ENCODE results near the gene NR1H4. TPM values are rescaled to one million over a fixed set of nuclear protein-coding genes. Genes with fewer than 3 reads are reported as not detected.

NR1H4 gene
- total and polyA plus RNA-seq, 2 of the 13 experiments (the other 11 are each of a cell fraction or from before 2014, with no cell fraction given) = 27.3 to 114 TPM

DNA sequence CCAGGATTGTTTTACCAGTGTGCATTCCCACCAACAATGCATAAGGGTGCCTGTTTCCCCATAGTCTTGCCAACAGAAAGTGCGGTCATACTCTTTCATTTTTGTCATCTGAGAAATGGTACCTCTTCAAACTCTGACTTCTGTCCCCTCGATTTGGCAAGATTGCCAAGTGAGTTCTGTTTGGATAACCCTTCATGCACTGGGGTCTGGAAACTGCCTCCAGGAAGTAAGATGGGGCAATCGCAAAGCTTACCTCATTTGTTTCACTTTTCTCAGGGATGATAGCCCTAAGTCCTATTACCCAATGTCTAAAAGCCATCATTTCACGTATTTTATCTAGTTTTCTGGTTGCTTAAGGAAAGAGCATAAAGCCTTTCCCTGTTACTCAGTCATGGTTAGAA is 28.6 kb upstream of the NR1H4 start (continued):
- TF ChIP-seq ELK4 (CRISPR knock-in tag; IDR thresholded peaks at IDR 0.05; ENCODE audit: borderline replicate concordance) = no peak
- TF ChIP-seq ZNF678 (CRISPR knock-in tag; IDR thresholded peaks at IDR 0.05) = no peak
- TF ChIP-seq BRCA1 (CRISPR knock-in tag; IDR thresholded peaks at IDR 0.05) = no peak
- TF ChIP-seq ARNT (IDR thresholded peaks at IDR 0.05) = no peak
- TF ChIP-seq, protein P1, sequence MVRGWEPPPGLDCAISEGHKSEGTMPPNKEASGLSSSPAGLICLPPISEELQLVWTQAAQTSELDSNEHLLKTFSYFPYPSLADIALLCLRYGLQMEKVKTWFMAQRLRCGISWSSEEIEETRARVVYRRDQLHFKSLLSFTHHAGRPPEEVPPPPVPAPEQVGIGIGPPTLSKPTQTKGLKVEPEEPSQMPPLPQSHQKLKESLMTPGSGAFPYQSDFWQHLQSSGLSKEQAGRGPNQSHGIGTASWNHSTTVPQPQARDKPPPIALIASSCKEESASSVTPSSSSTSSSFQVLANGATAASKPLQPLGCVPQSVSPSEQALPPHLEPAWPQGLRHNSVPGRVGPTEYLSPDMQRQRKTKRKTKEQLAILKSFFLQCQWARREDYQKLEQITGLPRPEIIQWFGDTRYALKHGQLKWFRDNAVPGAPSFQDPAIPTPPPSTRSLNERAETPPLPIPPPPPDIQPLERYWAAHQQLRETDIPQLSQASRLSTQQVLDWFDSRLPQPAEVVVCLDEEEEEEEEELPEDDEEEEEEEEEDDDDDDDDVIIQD (CRISPR knock-in tag; IDR thresholded peaks at IDR 0.05; ENCODE audit: low read depth) = peak; percentile 67; the same call in 1 of the 2 replicates
- no peak for TF ChIP-seq ZNF619 (CRISPR knock-in tag; IDR thresholded peaks at IDR 0.05)
- no peak for TF ChIP-seq SCMH1 (CRISPR knock-in tag; IDR thresholded peaks at IDR 0.05; ENCODE audit: borderline replicate concordance)
- peak; percentile 71; the same call in 1 of the 2 replicates for TF ChIP-seq FOXJ3 (CRISPR knock-in tag; IDR thresholded peaks at IDR 0.05; ENCODE audit: borderline replicate concordance)
- no peak for TF ChIP-seq SOX6 (IDR thresholded peaks at IDR 0.05)
- peak; percentile 67 for TF ChIP-seq SOX6 (CRISPR knock-in tag; IDR thresholded peaks at IDR 0.05)
- no peak for TF ChIP-seq HDAC1 (CRISPR knock-in tag; IDR thresholded peaks at IDR 0.05)
- TF ChIP-seq SMAD3 (CRISPR knock-in tag; IDR thresholded peaks at IDR 0.05) = 0 out of 2 replicates have a peak, but pooled peaks have one; percentile 60
- no peak for TF ChIP-seq ZNF710 (CRISPR knock-in tag; IDR thresholded peaks at IDR 0.05; ENCODE audit: borderline replicate concordance)
- no peak for TF ChIP-seq RFXANK (CRISPR knock-in tag; IDR thresholded peaks at IDR 0.05)
- no peak for TF ChIP-seq AHR (CRISPR knock-in tag; IDR thresholded peaks at IDR 0.05)
- 0 out of 2 replicates have a peak, but pooled peaks have one; percentile 32 for TF ChIP-seq ZNF121 (CRISPR knock-in tag; IDR thresholded peaks at IDR 0.05)
- TF ChIP-seq TEF (CRISPR knock-in tag; IDR thresholded peaks at IDR 0.05) = 0 out of 2 replicates have a peak, but pooled peaks have one; percentile 39
- no peak for TF ChIP-seq MZF1 (CRISPR knock-in tag; IDR thresholded peaks at IDR 0.05; ENCODE audit: borderline replicate concordance)
- no peak for TF ChIP-seq ZNF703 (CRISPR knock-in tag; IDR thresholded peaks at IDR 0.05; ENCODE audit: borderline replicate concordance)
- no peak for TF ChIP-seq BORCS8-MEF2B (CRISPR knock-in tag; IDR thresholded peaks at IDR 0.05)
- TF ChIP-seq HHEX (CRISPR knock-in tag; IDR thresholded peaks at IDR 0.05) = no peak
- TF ChIP-seq ARID2 (CRISPR knock-in tag; IDR thresholded peaks at IDR 0.05; ENCODE audit: borderline replicate concordance) = no peak
- TF ChIP-seq KAT8 (CRISPR knock-in tag; IDR thresholded peaks at IDR 0.05) = 0 out of 2 replicates have a peak, but pooled peaks have one; percentile 27
- no peak for TF ChIP-seq ZNF432 (CRISPR knock-in tag; IDR thresholded peaks at IDR 0.05; ENCODE audit: borderline replicate concordance)
- TF ChIP-seq, protein P2, sequence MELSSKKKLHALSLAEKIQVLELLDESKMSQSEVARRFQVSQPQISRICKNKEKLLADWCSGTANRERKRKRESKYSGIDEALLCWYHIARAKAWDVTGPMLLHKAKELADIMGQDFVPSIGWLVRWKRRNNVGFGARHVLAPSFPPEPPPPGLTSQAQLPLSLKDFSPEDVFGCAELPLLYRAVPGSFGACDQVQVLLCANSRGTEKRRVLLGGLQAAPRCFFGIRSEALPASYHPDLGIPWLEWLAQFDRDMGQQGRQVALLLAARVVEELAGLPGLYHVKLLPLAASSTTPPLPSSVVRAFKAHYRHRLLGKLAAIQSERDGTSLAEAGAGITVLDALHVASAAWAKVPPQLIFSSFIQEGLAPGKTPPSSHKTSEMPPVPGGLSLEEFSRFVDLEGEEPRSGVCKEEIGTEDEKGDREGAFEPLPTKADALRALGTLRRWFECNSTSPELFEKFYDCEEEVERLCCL (CRISPR knock-in tag; IDR thresholded peaks at IDR 0.05; ENCODE audit: borderline replicate concordance) = no peak
- TF ChIP-seq ELF3 (CRISPR knock-in tag; IDR thresholded peaks at IDR 0.05) = peak; percentile 89
- no peak for TF ChIP-seq ZNF326 (CRISPR knock-in tag; IDR thresholded peaks at IDR 0.05; ENCODE audit: borderline replicate concordance)
